Lower lobe of right lung (tissue), 2 donors: ENCODE data around the gene NKAIN1. TPM values are rescaled to one million over a fixed set of nuclear protein-coding genes. Genes with fewer than 3 reads are reported as not detected.
"Not testable (repeated sequence)": the region's sequence is repeated elsewhere in the genome, so short reads cannot be mapped to it uniquely, and the experiment has no call there.

Experiments used
- ATAC-seq, 2 donors: fragments of 200-7000 bp; cut with Tn5 transposase; one replicate each; pipeline ENCODE4 v1.9.1; 2020 to 2022; ENCODE audit warnings: mild to moderate bottlenecking in 2 of 2, moderate library complexity in 2 of 2
- DNase-seq: peaks from one replicate; pipeline ENCODE4 v3.0.0-alpha.2; 2020
- H3K27ac ChIP-seq: fragments of 200-600 bp; one replicate; pipeline ENCODE4 v1.8.0; 2022
- H3K27me3 ChIP-seq: fragments of 200-600 bp; one replicate; pipeline ENCODE4 v1.8.0; 2022; ENCODE audit warnings: low read depth
- H3K36me3 ChIP-seq: fragments of 200-600 bp; one replicate; pipeline ENCODE4 v1.8.0; 2022; ENCODE audit warnings: mild to moderate bottlenecking
- H3K4me1 ChIP-seq: fragments of 200-600 bp; one replicate; pipeline ENCODE4 v1.8.0; 2022
- H3K4me3 ChIP-seq: fragments of 200-600 bp; one replicate; pipeline ENCODE4 v1.8.0; 2022; ENCODE audit warnings: mild to moderate bottlenecking
- H3K9me3 ChIP-seq: fragments of 200-600 bp; one replicate; pipeline ENCODE4 v1.8.0; 2022
- CTCF ChIP-seq: fragments of 200-600 bp; IDR thresholded peaks from one replicate; pipeline ENCODE4 v1.8.0; 2022; ENCODE audit warnings: antibody characterized with exemption, mild to moderate bottlenecking
- intact Hi-C: fragments of 100-400 bp; cut with DNase I; formaldehyde crosslinking; loops from one replicate; pipeline ENCODE4 v1.11.0; 2022
- total RNA-seq: library from RNA; stranded (reverse); fragmentation: NEBNext Ultra II Directional; extraction: Animal tissue kit (Norgen Biotek cat#: 25700); gene quantifications from one replicate; pipeline ENCODE4 v1.2.1, GENCODE V29; 2021
- donor health status: DM: no; HTN: yes; CAD: no; lungs with severe emphysema.

Gene NKAIN1
- total RNA-seq, 1 donor from 2014 or later: not detected

- TF ChIP-seq CTCF: no peak
- Histone ChIP-seq H3K27me3 (no peaks in the 10 kb centered on the region), H3K4me3 (no peak overlapping the region), H3K9me3 (no peaks in the 10 kb centered on the region), H3K4me1 (no peaks in the 10 kb centered on the region), H3K36me3 (no peaks in the 10 kb centered on the region), H3K27ac (no peak overlapping the region)
- intact Hi-C loops: no loop called here
- no peak for ATAC-seq
- DNase-seq: no peak
Observed at GRCh38 chr1:31145648-31146047, 94.0 kb downstream of the NKAIN1 start.

GRCh38 chr1:31144442-31144841 lies 95.2 kb downstream of the NKAIN1 start:
- intact Hi-C loops: no loop called here
- no peaks in the 10 kb centered on the region for H3K4me1 ChIP-seq
- DNase-seq (no peak), ATAC-seq (no peak)
- no peaks in the 10 kb centered on the region for H3K36me3 ChIP-seq
- H3K9me3 ChIP-seq: no peaks in the 10 kb centered on the region
- no peak for TF ChIP-seq CTCF
- H3K27ac ChIP-seq: no peak overlapping the region
- no peaks in the 10 kb centered on the region for H3K27me3 ChIP-seq
- no peak overlapping the region for H3K4me3 ChIP-seq

GRCh38 chr1:31143455-31143854 lies 96.2 kb downstream of the NKAIN1 start:
- Histone ChIP-seq H3K27me3 (no peaks in the 10 kb centered on the region), H3K4me3 (no peak overlapping the region), H3K4me1 (no peaks in the 10 kb centered on the region), H3K9me3 (no peaks in the 10 kb centered on the region), H3K27ac (no peak overlapping the region), H3K36me3 (no peaks in the 10 kb centered on the region)
- intact Hi-C loops: no loop called here
- no peak for ATAC-seq
- TF ChIP-seq CTCF: no peak
- no peak for DNase-seq

GRCh38 chr1:31142406-31142805 lies 97.3 kb downstream of the NKAIN1 start:
- Histone ChIP-seq H3K4me3 (no peak overlapping the region), H3K27ac (no peak overlapping the region), H3K9me3 (no peaks in the 10 kb centered on the region), H3K4me1 (no peaks in the 10 kb centered on the region), H3K36me3 (no peaks in the 10 kb centered on the region), H3K27me3 (no peaks in the 10 kb centered on the region)
- intact Hi-C loops: no loop called here
- no peak for DNase-seq
- no peak for TF ChIP-seq CTCF
- no peak for ATAC-seq

GRCh38 chr1:31140299-31140698 lies 99.4 kb downstream of the NKAIN1 start:
- Histone ChIP-seq H3K4me1 (no peaks in the 10 kb centered on the region), H3K4me3 (no peak overlapping the region), H3K36me3 (no peaks in the 10 kb centered on the region), H3K9me3 (no peaks in the 10 kb centered on the region), H3K27me3 (no peaks in the 10 kb centered on the region), H3K27ac (no peak overlapping the region)
- no peak for ATAC-seq
- no peak for DNase-seq
- TF ChIP-seq CTCF: no peak
- intact Hi-C loops: no loop called here

GRCh38 chr1:31138797-31139521 lies 100.7 kb downstream of the NKAIN1 start:
- intact Hi-C loops, H3K27me3 ChIP-seq, ATAC-seq, H3K36me3 ChIP-seq, H3K27ac ChIP-seq, DNase-seq, H3K4me3 ChIP-seq, H3K4me1 ChIP-seq, H3K9me3 ChIP-seq: not testable (repeated sequence)

GRCh38 chr1:31137873-31138272 lies 101.8 kb downstream of the NKAIN1 start:
- ATAC-seq, H3K36me3 ChIP-seq, H3K4me3 ChIP-seq, intact Hi-C loops, H3K27ac ChIP-seq, H3K27me3 ChIP-seq, H3K9me3 ChIP-seq, DNase-seq, H3K4me1 ChIP-seq: not testable (repeated sequence)
